HEK293 (cell line): ENCODE results near the gene TP53BP2.
A peak's percentile ranks its signal among the peaks of the same experiment; 100 is the strongest.

Experiments
- CTCF ChIA-PET: fragments of 350-600 bp; formaldehyde crosslinking; extraction: SDS; loops from one replicate; lab custom pipeline; 2021; ENCODE audit warnings: antibody characterized with exemption; lab: Yijun Ruan, JAX
- POLR2A ChIA-PET: fragments of 300-600 bp; formaldehyde crosslinking; extraction: SDS; loops from one replicate; lab custom pipeline; 2020; ENCODE audit warnings: antibody characterized with exemption, inconsistent platforms; lab: Yijun Ruan, JAX
- H3K27ac ChIP-seq: fragments of 200-500 bp; sonication (Bioruptor generic); 2 replicates; pipeline ENCODE4 v1.5.1; 2014; ENCODE audit warnings: low read depth, low read length, control low read depth, inconsistent platforms; ENCODE audit errors: extremely low read depth
- H3K36me3 ChIP-seq, 2 experiments: fragments of 200-500 bp in 1 of 2; sonication (Bioruptor generic) in 1 of 2; 1 replicate in 1 of 2; 2 replicates in 1 of 2; pipeline ENCODE4 v1.5.1; 2014 to 2017; ENCODE audit warnings: inconsistent platforms in 2 of 2, low read length in 2 of 2; ENCODE audit not compliant: control insufficient read depth in 2 of 2, insufficient read depth in 1 of 2
- H3K4me1 ChIP-seq: fragments of 200-500 bp; sonication (Bioruptor generic); 2 replicates; pipeline ENCODE4 v1.5.1; 2014; ENCODE audit warnings: mild to moderate bottlenecking, low read length, inconsistent platforms; ENCODE audit not compliant: control insufficient read depth, insufficient read depth
- H3K4me3 ChIP-seq: 2 replicates; pipeline ENCODE4 v1.5.1; 2011; ENCODE audit warnings: low read depth, mild to moderate bottlenecking, control low read depth, low read length, moderate library complexity
- H3K9me3 ChIP-seq: fragments of 200-500 bp; sonication (Bioruptor generic); 2 replicates; pipeline ENCODE4 v1.5.1; 2014; ENCODE audit warnings: low read depth, low read length, inconsistent platforms; ENCODE audit not compliant: control insufficient read depth, insufficient read depth
- HOXD13 ChIP-seq: sonication (generic); formaldehyde crosslinking; IDR thresholded peaks from 2 replicates; pipeline ENCODE4 v1.8.0; 2022; ENCODE audit warnings: missing genetic modification reagents, borderline replicate concordance
- KLF7 ChIP-seq: fragments of 450-650 bp; formaldehyde crosslinking; IDR thresholded peaks from 2 replicates; pipeline ENCODE4 v1.5.1; 2016; ENCODE audit warnings: missing biosample characterization, missing genetic modification characterization, borderline replicate concordance
- OSR2 ChIP-seq: fragments of 450-650 bp; formaldehyde crosslinking; IDR thresholded peaks from 2 replicates; pipeline ENCODE4 v1.5.1; 2016; ENCODE audit warnings: missing biosample characterization, missing genetic modification characterization
- TRIM28 ChIP-seq: IDR thresholded peaks from 2 replicates; pipeline ENCODE4 v1.6.1; 2011; ENCODE audit warnings: low read length, control low read depth, borderline replicate concordance
- YY1 ChIP-seq: fragments of 450-650 bp; formaldehyde crosslinking; IDR thresholded peaks from 2 replicates; pipeline ENCODE4 v1.5.1; 2018; ENCODE audit warnings: missing biosample characterization, missing genetic modification characterization
- ZBTB17 ChIP-seq: fragments of 450-650 bp; formaldehyde crosslinking; IDR thresholded peaks from 2 replicates; pipeline ENCODE4 v1.5.1; 2016; ENCODE audit warnings: missing biosample characterization, missing genetic modification characterization
- ZBTB48 ChIP-seq: fragments of 450-650 bp; formaldehyde crosslinking; IDR thresholded peaks from 2 replicates; pipeline ENCODE4 v1.5.1; 2016; ENCODE audit warnings: missing biosample characterization, missing genetic modification characterization
- ZFP37 ChIP-seq: fragments of 450-650 bp; formaldehyde crosslinking; IDR thresholded peaks from 2 replicates; pipeline ENCODE4 v1.5.1; 2016; ENCODE audit warnings: missing biosample characterization, missing genetic modification characterization
- ZNF112 ChIP-seq: fragments of 450-650 bp; formaldehyde crosslinking; IDR thresholded peaks from 2 replicates; pipeline ENCODE4 v1.5.0; 2017; ENCODE audit warnings: missing biosample characterization, missing genetic modification characterization
- ZNF157 ChIP-seq: fragments of 450-650 bp; formaldehyde crosslinking; IDR thresholded peaks from 2 replicates; pipeline ENCODE4 v1.5.1; 2016; ENCODE audit warnings: missing biosample characterization, missing genetic modification characterization
- ZNF175 ChIP-seq: fragments of 450-650 bp; formaldehyde crosslinking; IDR thresholded peaks from 2 replicates; pipeline ENCODE4 v1.5.1; 2016; ENCODE audit warnings: missing biosample characterization, missing genetic modification characterization
- ZNF2 ChIP-seq: fragments of 450-650 bp; formaldehyde crosslinking; IDR thresholded peaks from 2 replicates; pipeline ENCODE4 v1.5.1; 2016; ENCODE audit warnings: missing biosample characterization, missing genetic modification characterization
- ZNF223 ChIP-seq: fragments of 450-650 bp; formaldehyde crosslinking; IDR thresholded peaks from 2 replicates; pipeline ENCODE4 v1.5.1; 2016; ENCODE audit warnings: missing biosample characterization, missing genetic modification characterization
- ZNF23 ChIP-seq: fragments of 450-650 bp; formaldehyde crosslinking; IDR thresholded peaks from 2 replicates; pipeline ENCODE4 v1.5.1; 2016; ENCODE audit warnings: missing biosample characterization, missing genetic modification characterization, borderline replicate concordance
- ZNF248 ChIP-seq: fragments of 450-650 bp; formaldehyde crosslinking; IDR thresholded peaks from 2 replicates; pipeline ENCODE4 v1.5.1; 2017; ENCODE audit warnings: missing biosample characterization, missing genetic modification characterization
- ZNF366 ChIP-seq: fragments of 450-650 bp; formaldehyde crosslinking; conservative IDR thresholded peaks from 2 replicates; pipeline ENCODE4 v1.5.1; 2016; ENCODE audit warnings: missing biosample characterization, missing genetic modification characterization
- ZNF416 ChIP-seq: fragments of 450-650 bp; formaldehyde crosslinking; IDR thresholded peaks from 2 replicates; pipeline ENCODE4 v1.5.1; 2016; ENCODE audit warnings: missing biosample characterization, missing genetic modification characterization
- ZNF423 ChIP-seq: fragments of 450-650 bp; formaldehyde crosslinking; IDR thresholded peaks from 2 replicates; pipeline ENCODE4 v1.5.1; 2016; ENCODE audit warnings: missing biosample characterization, missing genetic modification characterization
- ZNF48 ChIP-seq: fragments of 450-650 bp; formaldehyde crosslinking; IDR thresholded peaks from 2 replicates; pipeline ENCODE4 v1.5.1; 2016; ENCODE audit warnings: missing biosample characterization, missing genetic modification characterization
- ZNF529 ChIP-seq: fragments of 450-650 bp; formaldehyde crosslinking; IDR thresholded peaks from 2 replicates; pipeline ENCODE4 v1.5.1; 2017; ENCODE audit warnings: missing genetic modification characterization, missing biosample characterization; ENCODE audit not compliant: insufficient replicate concordance
- ZNF600 ChIP-seq: fragments of 450-650 bp; formaldehyde crosslinking; IDR thresholded peaks from 2 replicates; pipeline ENCODE4 v1.5.1; 2016; ENCODE audit warnings: missing biosample characterization, missing genetic modification characterization
- ZNF670 ChIP-seq: fragments of 450-650 bp; formaldehyde crosslinking; IDR thresholded peaks from 2 replicates; pipeline ENCODE4 v1.5.1; 2016; ENCODE audit warnings: missing biosample characterization, missing genetic modification characterization, low read depth
- TF ChIP-seq, protein P1 (sequence below): fragments of 450-650 bp; formaldehyde crosslinking; IDR thresholded peaks from 2 replicates; pipeline ENCODE4 v1.5.0; 2017; ENCODE audit warnings: missing biosample characterization, missing genetic modification characterization, borderline replicate concordance
- TF ChIP-seq, protein P2 (sequence below): fragments of 450-650 bp; formaldehyde crosslinking; IDR thresholded peaks from 2 replicates; pipeline ENCODE4 v1.5.1; 2016; ENCODE audit warnings: missing biosample characterization, missing genetic modification characterization
- TF ChIP-seq, protein P3 (sequence below): fragments of 450-650 bp; formaldehyde crosslinking; IDR thresholded peaks from 2 replicates; pipeline ENCODE4 v1.5.1; 2017; ENCODE audit warnings: missing biosample characterization, missing genetic modification characterization
- TF ChIP-seq, protein P4 (sequence below): fragments of 450-650 bp; formaldehyde crosslinking; IDR thresholded peaks from 2 replicates; pipeline ENCODE4 v1.5.1; 2016; ENCODE audit warnings: missing biosample characterization, missing genetic modification characterization

Gene TP53BP2

DNA sequence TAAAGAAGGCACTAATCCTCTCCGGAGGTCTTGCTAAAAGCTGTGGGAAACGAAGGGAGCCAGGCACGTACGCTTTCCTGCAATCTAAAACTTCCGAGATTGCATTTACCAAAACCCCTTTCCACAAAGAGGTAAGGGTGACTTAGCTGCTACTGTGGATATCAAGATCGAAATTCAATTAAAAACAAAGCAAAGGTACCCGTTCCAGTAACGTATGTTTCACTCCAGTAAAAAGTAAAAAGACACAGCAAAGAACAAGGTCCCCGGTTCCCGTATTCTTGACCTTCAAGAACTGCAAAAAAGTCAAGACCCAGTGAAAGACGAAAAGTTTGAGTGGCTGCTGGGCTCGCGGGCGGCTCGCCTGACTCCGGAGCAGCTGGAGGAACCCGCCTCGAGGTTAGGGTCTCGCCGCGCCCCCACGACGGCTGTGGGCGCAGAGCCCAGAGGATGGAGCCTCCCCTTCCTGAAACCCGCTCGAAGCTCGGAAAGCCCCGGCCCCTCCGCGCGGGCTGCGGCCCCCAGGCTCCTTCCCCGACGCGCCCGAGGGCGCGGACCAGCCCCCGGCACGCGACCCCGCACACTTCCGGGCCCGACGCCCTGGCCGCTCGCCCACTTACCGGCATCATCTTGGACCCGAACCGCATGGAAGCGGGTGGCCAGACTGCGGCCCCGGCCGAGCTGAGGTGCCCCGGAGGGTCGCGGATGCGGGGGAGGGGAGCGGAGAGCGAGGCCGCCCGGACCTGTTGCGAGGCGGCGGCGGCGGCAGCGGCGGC, 524 bp downstream of the TP53BP2 start (continued):
- TF ChIP-seq, protein P1, sequence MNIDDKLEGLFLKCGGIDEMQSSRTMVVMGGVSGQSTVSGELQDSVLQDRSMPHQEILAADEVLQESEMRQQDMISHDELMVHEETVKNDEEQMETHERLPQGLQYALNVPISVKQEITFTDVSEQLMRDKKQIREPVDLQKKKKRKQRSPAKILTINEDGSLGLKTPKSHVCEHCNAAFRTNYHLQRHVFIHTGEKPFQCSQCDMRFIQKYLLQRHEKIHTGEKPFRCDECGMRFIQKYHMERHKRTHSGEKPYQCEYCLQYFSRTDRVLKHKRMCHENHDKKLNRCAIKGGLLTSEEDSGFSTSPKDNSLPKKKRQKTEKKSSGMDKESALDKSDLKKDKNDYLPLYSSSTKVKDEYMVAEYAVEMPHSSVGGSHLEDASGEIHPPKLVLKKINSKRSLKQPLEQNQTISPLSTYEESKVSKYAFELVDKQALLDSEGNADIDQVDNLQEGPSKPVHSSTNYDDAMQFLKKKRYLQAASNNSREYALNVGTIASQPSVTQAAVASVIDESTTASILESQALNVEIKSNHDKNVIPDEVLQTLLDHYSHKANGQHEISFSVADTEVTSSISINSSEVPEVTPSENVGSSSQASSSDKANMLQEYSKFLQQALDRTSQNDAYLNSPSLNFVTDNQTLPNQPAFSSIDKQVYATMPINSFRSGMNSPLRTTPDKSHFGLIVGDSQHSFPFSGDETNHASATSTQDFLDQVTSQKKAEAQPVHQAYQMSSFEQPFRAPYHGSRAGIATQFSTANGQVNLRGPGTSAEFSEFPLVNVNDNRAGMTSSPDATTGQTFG (tag by site-specific recombination), result no peak
- TF ChIP-seq KLF7 (no peak; the same call in 1 of the 2 replicates), ZBTB48 (peak; percentile 66), ZNF23 (tag by site-specific recombination) (no peak)
- TF ChIP-seq, protein P2, sequence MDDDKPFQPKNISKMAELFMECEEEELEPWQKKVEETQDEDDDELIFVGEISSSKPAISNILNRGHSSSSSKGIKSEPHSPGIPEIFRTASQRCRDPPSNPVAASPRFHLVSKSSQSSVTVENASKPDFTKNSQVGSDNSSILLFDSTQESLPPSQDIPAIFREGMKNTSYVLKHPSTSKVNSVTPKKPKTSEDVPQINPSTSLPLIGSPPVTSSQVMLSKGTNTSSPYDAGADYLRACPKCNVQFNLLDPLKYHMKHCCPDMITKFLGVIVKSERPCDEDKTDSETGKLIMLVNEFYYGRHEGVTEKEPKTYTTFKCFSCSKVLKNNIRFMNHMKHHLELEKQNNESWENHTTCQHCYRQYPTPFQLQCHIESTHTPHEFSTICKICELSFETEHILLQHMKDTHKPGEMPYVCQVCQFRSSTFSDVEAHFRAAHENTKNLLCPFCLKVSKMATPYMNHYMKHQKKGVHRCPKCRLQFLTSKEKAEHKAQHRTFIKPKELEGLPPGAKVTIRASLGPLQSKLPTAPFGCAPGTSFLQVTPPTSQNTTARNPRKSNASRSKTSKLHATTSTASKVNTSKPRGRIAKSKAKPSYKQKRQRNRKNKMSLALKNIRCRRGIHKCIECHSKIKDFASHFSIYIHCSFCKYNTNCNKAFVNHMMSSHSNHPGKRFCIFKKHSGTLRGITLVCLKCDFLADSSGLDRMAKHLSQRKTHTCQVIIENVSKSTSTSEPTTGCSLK (tag by site-specific recombination), result no peak

DNA sequence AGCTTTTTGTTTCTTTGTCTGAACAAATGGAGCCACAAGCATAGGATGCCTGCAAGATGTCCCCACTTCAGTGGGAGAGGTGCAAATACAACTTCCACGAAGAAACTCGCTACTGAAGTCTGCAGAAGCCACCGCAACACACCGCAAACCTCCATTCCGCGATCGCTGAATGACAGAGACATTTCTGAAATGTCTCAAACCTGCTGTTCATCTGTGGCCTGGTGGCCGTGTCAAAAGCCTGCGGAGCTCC, 1.0 kb downstream of the TP53BP2 start:
- H3K4me1 ChIP-seq, result peaks cover 14% of the 10 kb centered on the region
- POLR2A ChIA-PET, result interaction anchor here (0.7 to 4.3 kb wide), 7 partner anchors 9 to 338 kb away, joined by 3 to 21 read pairs (median 4); partner anchors contain the start of gene DEGS1
- H3K4me3 ChIP-seq, result peak overlapping the region; percentile 96
- H3K36me3 ChIP-seq, result no peaks in the 10 kb centered on the region; a peak in 1 of 3 replicates
- CTCF ChIA-PET, result interaction anchor here (0.7 to 3.4 kb wide), 5 partner anchors 9 to 321 kb away, joined by 3 to 17 read pairs (median 3); no protein-coding TSS in a partner anchor
- peak overlapping the region; percentile 99 for H3K27ac ChIP-seq
- H3K9me3 ChIP-seq, result no peaks in the 10 kb centered on the region
- no peak for TF ChIP-seq ZNF175 (tag by site-specific recombination)
- peak; percentile 18; the same call in 1 of the 2 replicates for TF ChIP-seq ZNF600 (tag by site-specific recombination)
- TF ChIP-seq HOXD13 (CRISPR knock-in tag), result no peak
- TF ChIP-seq ZNF48 (tag by site-specific recombination), result no peak
- no peak for TF ChIP-seq ZFP37 (tag by site-specific recombination)
- no peak for TF ChIP-seq ZNF112 (tag by site-specific recombination)
- peak; percentile 57 for TF ChIP-seq ZNF366 (tag by site-specific recombination)
- no peak for TF ChIP-seq ZNF670 (tag by site-specific recombination)
- no peak for TF ChIP-seq ZNF529 (tag by site-specific recombination)
- TF ChIP-seq ZNF223, result no peak
- peak; percentile 26; the same call in 1 of the 2 replicates for TF ChIP-seq YY1 (tag by site-specific recombination)
- TF ChIP-seq ZNF423 (tag by site-specific recombination), result no peak
- TF ChIP-seq ZNF248 (tag by site-specific recombination), result no peak
- TF ChIP-seq OSR2 (tag by site-specific recombination), result 0 out of 2 replicates have a peak, but pooled peaks have one; percentile 32
- TF ChIP-seq, protein P3, sequence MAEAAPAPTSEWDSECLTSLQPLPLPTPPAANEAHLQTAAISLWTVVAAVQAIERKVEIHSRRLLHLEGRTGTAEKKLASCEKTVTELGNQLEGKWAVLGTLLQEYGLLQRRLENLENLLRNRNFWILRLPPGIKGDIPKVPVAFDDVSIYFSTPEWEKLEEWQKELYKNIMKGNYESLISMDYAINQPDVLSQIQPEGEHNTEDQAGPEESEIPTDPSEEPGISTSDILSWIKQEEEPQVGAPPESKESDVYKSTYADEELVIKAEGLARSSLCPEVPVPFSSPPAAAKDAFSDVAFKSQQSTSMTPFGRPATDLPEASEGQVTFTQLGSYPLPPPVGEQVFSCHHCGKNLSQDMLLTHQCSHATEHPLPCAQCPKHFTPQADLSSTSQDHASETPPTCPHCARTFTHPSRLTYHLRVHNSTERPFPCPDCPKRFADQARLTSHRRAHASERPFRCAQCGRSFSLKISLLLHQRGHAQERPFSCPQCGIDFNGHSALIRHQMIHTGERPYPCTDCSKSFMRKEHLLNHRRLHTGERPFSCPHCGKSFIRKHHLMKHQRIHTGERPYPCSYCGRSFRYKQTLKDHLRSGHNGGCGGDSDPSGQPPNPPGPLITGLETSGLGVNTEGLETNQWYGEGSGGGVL (tag by site-specific recombination), result no peak
- TF ChIP-seq ZNF2 (tag by site-specific recombination), result no peak; the same call in 1 of the 2 replicates
- TF ChIP-seq ZNF416, result no peak
- TF ChIP-seq, protein P4, sequence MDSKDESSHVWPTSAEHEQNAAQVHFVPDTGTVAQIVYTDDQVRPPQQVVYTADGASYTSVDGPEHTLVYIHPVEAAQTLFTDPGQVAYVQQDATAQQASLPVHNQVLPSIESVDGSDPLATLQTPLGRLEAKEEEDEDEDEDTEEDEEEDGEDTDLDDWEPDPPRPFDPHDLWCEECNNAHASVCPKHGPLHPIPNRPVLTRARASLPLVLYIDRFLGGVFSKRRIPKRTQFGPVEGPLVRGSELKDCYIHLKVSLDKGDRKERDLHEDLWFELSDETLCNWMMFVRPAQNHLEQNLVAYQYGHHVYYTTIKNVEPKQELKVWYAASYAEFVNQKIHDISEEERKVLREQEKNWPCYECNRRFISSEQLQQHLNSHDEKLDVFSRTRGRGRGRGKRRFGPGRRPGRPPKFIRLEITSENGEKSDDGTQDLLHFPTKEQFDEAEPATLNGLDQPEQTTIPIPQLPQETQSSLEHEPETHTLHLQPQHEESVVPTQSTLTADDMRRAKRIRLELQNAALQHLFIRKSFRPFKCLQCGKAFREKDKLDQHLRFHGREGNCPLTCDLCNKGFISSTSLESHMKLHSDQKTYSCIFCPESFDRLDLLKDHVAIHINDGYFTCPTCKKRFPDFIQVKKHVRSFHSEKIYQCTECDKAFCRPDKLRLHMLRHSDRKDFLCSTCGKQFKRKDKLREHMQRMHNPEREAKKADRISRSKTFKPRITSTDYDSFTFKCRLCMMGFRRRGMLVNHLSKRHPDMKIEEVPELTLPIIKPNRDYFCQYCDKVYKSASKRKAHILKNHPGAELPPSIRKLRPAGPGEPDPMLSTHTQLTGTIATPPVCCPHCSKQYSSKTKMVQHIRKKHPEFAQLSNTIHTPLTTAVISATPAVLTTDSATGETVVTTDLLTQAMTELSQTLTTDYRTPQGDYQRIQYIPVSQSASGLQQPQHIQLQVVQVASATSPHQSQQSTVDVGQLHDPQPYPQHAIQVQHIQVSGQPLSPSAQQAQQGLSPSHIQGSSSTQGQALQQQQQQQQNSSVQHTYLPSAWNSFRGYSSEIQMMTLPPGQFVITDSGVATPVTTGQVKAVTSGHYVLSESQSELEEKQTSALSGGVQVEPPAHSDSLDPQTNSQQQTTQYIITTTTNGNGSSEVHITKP (tag by site-specific recombination), result no peak
- no peak for TF ChIP-seq ZBTB17 (tag by site-specific recombination)
- TF ChIP-seq ZNF157 (tag by site-specific recombination), result no peak
- TF ChIP-seq TRIM28, result 0 out of 2 replicates have a peak, but pooled peaks have one; percentile 11
